ENCODE results near the gene HDAC4.

- no peak for TF ChIP-seq POLR2AphosphoS5 (IDR thresholded peaks at IDR 0.05)
- TF ChIP-seq, protein P1, sequence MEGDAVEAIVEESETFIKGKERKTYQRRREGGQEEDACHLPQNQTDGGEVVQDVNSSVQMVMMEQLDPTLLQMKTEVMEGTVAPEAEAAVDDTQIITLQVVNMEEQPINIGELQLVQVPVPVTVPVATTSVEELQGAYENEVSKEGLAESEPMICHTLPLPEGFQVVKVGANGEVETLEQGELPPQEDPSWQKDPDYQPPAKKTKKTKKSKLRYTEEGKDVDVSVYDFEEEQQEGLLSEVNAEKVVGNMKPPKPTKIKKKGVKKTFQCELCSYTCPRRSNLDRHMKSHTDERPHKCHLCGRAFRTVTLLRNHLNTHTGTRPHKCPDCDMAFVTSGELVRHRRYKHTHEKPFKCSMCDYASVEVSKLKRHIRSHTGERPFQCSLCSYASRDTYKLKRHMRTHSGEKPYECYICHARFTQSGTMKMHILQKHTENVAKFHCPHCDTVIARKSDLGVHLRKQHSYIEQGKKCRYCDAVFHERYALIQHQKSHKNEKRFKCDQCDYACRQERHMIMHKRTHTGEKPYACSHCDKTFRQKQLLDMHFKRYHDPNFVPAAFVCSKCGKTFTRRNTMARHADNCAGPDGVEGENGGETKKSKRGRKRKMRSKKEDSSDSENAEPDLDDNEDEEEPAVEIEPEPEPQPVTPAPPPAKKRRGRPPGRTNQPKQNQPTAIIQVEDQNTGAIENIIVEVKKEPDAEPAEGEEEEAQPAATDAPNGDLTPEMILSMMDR (IDR thresholded peaks at IDR 0.05), result no peak
These were observed 223.5 kb downstream of the HDAC4 start for GRCh38 chr2:239177325-239177724.
